Bone marrow (tissue), 2 donors: ENCODE results near the gene BEAN1.
"Not testable (repeated sequence)": the region's sequence is repeated elsewhere in the genome, so short reads cannot be mapped to it uniquely, and the experiment has no call there.

Source experiments
- DNase-seq, 2 donors: peaks; one replicate each; lab custom pipeline; 2025; lab: John Stamatoyannopoulos, UW

The BEAN1 gene

DNA sequence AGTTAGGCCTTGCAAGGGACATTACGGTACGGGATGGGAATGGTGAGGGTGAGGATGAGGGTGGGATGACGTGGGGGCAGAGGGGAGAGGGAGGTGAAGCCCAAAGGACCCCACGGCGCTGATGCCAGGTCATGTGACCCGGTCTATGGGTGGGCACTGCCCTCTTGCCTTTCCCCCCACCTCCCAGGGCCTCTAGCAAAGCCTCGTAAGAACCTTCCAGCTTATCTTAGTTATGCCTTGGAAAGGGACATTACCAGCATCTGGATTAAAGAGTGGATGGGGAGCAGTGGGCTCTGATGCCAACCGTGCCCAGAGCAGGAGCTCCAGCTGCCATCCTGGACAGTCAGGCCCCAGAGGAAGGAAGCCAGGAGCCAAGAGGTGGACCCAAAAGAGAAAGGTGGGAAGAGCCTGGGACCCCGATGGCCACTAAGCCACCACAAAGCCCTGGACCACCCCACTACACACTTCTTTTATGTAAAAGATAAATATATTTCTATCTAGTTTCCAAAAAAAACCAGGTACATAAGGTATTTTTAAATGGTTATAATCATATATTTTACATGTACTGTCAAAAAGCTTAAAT, 81.9 kb downstream of the BEAN1 start:
- DNase-seq: no peak

DNA sequence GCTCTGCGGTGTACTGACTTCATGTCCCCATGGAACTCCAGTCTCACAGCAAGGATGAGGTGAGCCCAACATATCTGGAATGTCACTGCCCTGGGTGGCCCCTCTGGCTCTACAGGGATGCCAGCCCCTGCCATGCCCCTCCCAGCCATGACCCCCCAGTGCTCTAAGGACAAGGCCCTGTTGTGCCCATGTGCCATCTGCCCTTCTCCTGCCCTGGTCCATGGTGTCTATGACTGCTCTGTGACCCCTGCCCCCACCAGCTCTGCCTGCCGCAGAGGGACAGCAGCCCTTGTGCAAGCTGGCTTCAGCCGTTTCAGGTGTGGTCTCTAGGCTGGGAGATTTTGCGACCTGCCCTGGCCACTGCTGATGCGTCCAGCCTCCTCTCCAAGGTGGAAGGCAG, 82.5 kb downstream of the BEAN1 start:
- DNase-seq: no peak

DNA sequence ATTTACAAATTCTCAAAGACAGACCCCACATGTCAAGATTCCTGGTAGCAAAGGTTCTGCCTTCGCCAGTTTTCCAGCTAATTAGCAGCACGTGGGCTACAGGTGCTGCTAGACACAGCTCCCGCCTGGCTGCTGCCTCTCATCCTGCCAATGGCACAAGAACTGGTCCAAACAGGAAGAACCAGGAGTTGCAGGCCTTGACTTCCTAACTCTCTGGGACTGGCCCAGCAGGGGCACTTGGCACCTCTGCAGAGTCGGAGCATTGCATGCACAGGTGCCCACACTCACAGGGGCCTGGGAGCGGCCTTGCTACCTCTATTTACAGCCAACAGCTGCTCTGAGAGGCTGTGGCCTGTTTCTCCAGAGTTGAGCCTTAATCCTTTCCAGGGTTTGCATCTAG, 83.2 kb downstream of the BEAN1 start:
- no peak for DNase-seq

- no peak for DNase-seq
These were observed 83.9 kb downstream of the BEAN1 start for GRCh38 chr16:66510711-66511601.

DNA sequence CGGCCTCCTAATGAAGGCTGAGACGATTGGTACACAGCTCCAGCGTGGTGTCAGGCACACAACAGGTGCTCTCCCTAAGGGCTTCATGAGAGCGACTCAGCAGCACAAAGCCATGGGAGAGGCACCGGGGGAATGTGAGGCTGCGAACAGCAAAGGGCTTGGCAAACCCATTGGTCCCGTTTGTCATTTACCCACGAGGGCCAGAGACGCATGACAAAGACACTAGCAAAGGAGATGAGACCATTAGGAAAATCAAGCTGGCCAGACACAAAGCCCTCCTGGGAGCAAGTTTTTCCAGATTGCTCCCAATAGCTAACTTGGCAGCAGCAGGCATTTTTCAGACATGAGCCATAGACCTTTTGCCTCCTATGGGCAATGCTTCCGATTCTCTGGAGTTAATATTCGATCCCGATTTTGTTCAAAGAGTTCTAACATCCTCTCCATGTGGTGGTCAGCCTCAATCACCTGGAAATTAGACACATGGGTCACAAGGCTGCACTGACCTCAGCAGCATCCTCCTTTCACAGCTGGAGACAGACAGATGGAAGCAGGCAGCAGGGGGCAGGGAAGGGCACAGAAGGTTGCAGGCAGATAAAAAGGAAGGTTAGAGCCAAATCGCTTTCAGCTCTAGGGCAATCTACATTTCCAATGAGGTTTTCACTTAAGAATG, 84.6 kb downstream of the BEAN1 start:
- peak in 1 of 2 donors; percentile 26 for DNase-seq

GRCh38 chr16:66512272-66513110, 85.4 kb downstream of the BEAN1 start:
- DNase-seq: no peak

- DNase-seq: no peak
These were observed 86.1 kb downstream of the BEAN1 start for GRCh38 chr16:66513111-66513723.

GRCh38 chr16:66514391-66514790, 87.3 kb downstream of the BEAN1 start:
- DNase-seq: not testable (repeated sequence)

DNA sequence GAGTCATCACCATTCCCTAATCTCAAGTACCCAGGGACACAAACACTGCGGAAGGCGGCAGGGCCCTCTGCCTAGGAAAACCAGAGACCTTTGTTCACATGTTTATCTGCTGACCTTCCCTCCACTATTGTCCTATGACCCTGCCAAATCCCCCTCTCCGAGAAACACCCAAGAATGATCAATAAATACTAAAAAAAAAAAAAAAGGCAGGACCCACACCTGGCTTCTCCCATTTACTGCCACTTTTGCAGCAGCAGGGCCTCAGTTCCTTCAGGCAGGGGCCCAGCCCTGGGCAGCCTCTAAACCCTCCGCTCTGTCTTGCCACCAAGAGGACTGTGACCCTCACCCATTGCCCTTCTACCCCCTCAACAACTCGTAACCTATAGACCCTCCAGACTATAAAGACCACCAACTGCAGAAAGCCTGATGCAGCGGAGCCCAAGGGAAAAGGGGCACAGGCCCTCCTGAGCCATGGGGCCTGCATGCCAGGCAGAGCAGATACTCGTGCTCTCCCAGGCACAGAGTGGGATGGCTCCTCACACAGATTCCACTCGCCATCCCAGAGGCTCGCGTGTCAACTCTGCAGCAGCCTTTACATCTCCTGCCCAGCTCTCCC, 88.0 kb downstream of the BEAN1 start:
- DNase-seq: not testable (repeated sequence)

- DNase-seq: peak in 1 of 2 donors; percentile 70
These were observed 88.8 kb downstream of the BEAN1 start for GRCh38 chr16:66515596-66516508.

GRCh38 chr16:66516509-66516807, 89.4 kb downstream of the BEAN1 start:
- no peak for DNase-seq

DNA sequence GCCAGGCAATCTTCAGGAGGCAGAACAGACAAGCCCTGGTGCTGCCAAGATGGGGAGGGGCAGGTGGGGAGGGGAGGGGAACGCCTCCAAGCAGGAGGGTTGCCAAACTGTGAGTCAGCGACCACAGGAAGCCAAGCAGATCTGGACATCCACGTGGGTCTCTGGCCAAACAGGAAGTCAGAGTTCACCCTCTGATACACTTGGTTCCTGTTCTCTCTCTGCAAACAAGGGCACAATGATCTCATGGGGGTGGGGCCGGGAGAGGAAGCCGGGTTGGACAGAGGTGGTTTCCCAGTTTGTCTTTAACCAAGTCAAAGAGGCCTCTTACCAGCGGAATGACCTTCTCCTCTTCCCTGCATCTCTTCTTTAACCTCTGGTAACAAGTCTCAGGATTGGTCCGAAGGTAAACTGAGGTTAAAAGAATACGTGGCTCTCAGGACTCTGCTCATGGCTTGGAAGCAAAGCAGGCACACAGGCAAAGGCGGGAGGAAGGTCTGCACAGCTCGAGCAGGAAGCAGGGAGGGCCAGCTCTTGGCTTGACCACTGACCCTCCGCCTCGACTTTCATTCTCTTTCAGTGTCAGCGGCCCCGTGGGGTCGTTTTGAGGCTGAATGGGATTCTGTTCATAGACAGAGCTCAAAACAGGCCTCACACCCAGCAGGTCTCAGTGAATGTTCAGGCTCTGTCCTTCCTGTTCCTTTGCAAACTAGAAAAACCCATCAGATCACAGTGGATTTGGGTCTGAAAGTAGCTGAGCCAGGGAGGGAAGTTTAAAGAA, 89.9 kb downstream of the BEAN1 start:
- DNase-seq: peak; percentile 86 to 96

DNA sequence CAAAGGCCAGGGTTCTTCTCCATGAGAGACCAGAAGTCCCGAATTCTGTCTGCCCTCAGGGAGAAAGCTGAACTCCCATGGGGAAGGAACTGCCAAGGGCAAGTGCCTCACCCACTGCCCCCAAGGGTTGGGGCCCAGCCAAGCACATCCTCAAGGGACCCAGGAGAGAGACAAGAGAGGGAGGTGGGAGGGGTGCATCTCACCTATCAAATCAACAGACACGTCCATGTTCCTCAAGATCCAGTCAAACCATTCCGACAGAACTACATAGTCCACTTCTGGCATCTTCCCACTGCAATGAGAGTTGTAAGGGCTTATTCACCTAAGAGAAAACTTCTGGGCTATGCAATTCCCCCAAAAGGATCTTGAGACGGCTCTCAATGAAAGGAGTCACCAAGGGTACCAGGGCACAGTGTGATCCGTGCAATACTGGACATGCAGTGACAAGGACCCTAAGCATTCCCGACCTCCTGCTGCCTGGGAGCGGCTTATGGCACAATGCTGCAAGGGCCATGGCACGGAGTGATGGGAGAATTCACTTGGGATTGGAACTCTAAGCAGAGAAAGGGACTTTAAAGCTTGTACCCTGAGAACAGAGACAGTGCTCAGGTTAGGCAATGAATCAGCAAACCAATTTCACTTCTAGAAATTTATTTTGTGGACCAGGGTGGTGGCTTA, 90.6 kb downstream of the BEAN1 start:
- no peak for DNase-seq

- no peak for DNase-seq
These were observed 92.6 kb downstream of the BEAN1 start for GRCh38 chr16:66519482-66520373.

DNA sequence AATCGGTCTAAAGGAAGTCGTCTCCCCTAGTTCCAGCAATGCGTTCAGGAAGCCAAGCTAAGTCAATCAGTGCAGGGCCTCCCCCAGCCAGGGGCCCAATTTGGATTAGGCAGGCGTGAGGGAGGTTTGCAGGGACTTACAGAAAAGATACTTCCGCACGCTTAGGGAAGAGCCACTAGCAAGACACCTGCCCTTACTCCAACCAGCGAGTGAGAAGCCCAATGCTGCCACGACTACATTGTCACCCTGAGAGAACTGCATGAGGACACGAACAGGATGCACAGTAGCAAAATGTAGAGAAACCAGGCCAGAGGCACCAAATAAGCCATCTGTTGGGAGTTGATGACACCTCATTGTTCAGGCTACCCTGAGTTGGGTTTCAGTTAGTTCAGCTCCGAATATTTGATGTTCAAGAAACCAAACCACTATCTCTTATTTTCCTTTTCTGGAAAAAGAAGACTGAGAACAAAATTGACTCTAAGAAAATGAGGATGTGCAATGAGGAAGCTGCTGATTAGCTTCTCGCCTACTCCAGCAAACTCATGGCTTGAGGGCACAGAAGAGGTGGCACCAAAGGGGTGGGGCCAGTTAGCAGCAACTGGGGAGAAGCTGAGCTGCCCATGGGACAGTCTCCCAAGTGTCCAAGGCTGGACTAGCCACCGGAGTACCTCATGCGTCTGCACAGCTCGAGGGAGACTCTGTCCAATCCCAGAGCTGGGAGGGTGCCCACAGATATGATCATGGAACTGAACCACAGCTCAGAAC, 93.5 kb downstream of the BEAN1 start:
- DNase-seq: peak; percentile 14 to 44

DNA sequence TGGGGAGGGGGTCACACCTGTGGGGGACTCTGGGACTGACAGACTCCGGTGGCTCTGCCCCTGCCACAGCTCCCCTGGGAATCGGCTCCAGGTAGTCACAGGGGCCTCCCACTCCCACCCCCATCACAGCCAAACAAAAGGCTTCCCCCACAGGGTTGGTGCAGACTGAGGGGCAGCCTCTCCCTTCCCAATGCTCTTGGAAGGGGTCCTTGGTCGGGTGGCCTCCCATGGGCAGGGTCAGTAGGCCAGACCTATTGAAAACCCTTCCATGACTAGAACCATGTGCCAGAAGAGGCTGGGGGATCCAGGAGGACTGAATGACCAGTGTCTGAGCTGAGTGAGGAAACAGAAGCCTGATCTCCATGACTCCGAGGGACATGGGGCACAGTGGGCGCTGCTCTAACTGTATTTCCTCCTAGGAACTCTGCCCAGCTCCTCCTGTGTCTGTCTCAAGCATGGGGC, 94.2 kb downstream of the BEAN1 start:
- no peak for DNase-seq
